NCI-H2196 (cell line): ENCODE data around the gene ADARB1.

Source experiments
- DNase-seq: peaks from one replicate; lab custom pipeline; 2025; ENCODE audit not compliant: unreplicated experiment; lab: John Stamatoyannopoulos, UW

Gene ADARB1

DNA sequence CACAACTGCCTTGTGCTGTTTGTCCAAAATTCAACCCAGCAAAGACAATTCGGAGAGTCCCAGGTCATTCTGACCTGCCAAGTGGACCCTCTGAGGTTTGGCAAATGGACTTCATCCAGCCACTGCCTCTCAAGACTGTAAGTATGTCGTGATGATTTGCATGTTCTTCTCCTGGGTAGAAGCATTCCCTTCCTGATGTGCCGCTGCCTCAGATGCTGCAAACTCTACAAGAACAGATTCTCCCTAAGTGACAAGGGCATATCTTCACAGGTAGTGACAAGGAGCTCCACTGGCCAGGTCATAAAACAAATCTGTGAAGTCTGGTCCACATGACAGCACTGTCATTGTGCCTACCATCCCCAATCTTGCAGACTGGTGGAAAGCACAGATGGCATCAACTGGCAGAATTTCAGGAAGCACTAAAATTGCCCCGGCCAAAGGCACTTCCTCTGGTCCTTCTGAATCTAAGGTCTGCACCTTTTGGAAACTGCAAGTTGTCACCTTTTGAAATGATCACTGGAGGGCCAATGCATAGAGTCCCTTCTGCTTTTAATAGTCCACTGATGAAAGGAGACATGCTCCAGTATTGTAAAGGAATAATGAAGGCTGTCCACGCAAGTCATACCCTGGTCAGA lies 185.9 kb downstream of the ADARB1 start:
- no peak for DNase-seq

DNA sequence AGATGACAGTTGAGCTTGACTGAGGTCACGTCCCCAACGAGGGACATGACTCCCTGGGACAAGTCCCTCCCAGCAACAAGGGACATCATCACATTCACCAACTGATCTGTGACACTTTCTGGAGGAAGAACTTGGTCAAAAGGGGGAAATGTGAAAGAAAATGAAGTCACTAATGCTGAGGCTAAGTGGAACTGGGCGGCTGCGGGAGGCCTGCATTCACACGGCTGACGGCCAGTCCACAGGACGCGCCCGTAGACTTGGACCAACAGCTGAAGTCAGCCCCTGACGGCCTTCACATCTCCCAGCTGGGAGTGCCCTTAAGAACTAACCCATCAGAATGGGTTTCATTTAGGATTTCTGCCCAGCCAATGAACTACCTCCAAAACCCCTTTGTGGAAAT lies 186.7 kb downstream of the ADARB1 start:
- no peak for DNase-seq

- no peak for DNase-seq
Observed at GRCh38 chr21:45262041-45262581, 187.7 kb downstream of the ADARB1 start.

DNA sequence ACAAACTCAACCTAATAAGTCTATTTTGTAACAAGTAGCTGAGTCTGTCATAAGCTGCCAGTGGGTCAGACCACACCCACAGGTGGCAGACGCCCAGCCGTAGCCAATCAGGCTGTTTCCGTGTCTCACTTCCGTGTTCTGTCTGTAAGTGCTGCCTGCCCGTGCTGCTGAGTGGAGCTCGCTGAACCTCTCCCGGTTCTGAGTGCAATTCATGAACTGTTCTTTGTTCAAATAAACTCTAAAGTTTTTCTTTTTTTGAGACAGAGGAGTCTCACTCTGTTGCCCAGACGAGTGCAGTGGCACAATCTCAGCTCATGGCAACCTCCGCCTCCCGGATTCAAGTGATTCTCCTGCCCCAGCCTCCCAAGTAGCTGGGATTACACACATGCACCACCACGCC lies 188.2 kb downstream of the ADARB1 start:
- no peak for DNase-seq

DNA sequence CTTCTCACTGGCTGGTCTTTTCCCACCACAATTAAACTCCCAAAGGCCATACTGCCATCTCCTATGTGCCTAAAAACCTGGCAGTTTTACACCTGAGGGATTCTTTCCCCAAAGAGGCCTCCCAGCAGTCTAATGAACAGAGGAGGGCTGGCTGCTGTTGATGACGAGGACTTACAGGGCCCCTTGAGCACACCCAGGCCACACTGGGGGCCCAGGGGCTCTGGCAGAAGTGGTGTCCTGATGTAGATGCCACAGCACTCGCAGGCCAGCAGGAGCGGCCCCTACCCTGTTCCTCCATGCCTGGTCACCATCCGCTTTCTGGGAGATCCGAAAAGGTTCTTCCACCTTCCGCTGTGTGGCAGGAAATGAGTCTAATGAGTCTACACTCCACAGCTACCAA lies 189.2 kb downstream of the ADARB1 start:
- DNase-seq: no peak

GRCh38 chr21:45264146-45264911 lies 189.9 kb downstream of the ADARB1 start:
- no peak for DNase-seq

DNA sequence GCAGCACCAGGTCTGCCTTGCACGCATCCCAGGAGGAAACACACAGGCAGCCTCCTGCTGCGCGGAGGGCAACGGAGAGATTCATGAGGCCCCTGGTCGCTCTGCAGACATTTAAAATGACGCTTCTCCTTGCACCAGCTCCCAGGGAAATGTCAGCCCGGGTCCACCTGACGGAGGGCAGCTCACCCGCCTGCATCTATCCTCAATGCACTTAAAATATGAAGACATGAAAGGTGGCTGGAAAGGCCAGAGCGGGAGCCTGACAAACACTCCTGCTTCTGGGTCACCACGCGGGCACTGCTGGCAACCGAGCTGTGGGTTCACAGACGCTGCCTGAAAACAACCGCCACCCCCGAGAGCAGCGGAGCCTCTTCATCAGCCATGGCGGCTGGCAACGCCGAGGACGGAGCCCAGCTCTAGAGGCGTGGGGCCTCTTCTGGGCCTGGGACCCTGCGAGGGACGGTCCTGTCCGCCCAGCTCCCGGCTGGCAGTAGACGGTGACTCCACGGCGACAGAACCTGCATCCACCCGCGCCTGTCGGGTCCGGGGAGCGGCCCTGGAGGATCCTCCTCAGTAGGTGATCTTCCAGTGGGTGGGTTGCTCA lies 190.6 kb downstream of the ADARB1 start:
- DNase-seq: no peak

GRCh38 chr21:45265721-45266517 lies 191.5 kb downstream of the ADARB1 start:
- DNase-seq: no peak

DNA sequence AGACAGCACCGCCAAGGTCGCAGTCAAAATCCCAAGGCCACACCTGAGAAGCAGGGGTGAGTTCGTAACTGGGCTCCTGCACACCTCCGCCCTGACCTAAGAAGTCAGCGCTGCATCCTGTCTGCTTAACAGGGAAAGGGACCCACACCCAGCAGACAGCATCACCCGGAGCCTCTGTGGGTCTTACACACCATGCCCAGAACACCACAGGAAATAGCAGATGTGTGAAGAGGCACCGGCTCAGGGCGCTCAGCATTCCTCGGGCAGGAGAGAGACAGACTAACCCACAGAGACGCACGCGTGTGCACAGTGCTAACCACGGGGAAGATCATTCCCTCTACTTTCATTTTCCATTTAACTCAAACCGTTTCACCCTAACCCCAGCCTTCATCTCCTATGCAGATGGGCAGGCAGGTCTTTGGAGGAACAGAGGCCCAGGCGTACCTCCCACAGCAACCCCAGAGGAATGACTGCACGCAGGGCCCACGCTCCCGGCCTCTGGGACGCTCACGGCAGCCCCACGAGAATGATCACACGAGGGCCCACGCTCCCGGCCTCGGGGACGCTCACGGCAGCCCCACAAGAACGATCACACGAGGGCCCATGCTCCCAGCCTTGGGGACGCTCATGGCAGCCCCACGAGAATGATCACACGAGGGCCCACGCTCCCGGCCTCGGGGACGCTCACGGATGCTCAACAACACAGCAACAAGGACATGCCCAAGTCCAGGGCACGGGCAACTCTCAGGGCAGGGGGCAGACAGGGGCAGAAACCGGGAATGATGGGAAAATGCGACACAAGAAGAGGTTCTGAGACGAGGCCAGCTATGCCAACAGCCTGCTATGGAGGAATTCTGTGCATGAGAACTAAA lies 192.4 kb downstream of the ADARB1 start:
- DNase-seq: no peak

DNA sequence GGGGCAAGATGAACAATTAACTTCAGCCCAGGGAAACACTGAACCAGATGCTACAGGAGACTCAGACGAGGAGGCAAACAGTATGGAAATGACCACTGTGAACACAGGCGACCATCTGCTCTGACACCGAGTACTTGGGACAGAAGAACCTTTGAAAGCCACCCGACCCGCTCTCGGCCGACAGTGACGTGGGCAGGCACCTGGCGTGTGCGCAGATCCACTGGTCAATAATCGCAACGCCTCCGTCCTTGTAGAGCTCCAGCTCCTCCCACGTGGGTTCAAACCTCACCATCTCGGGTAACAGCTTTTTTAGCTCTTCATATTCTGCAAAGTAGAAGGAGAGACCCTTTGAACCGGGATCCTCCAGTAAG lies 193.0 kb downstream of the ADARB1 start:
- DNase-seq: no peak

- DNase-seq: no peak
Observed at GRCh38 chr21:45269861-45270260, 195.5 kb downstream of the ADARB1 start.

DNA sequence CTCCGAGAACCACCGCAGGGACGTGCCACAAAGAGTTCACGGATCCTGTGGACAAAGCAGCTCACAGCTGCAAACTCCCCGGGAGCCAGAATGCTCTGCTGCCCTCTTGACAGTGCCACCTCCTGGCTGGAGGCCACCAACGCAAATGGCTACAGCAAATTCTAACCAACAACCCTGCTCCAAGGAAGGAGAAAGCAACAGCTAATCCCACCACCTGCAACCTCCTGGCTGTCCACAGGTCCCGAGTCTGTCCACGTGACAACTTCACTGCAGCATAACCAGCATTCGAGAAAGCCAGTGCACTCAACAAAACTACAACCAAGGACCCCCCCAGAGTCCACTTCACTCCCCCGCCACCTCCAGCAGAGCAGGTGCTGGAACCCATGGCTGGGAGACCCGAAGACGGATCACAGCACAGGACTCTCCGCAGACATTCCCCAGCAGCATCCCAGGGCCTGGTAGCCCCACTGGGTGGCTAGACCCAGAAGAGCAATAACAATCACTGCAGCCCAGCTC lies 196.0 kb downstream of the ADARB1 start:
- DNase-seq: no peak
